ENCODE measurements around the gene FAM83B. TPM values are rescaled to one million over a fixed set of nuclear protein-coding genes. Genes with fewer than 3 reads are reported as not detected.
"Not testable (repeated sequence)": the region's sequence is repeated elsewhere in the genome, so short reads cannot be mapped to it uniquely, and the experiment has no call there.

The FAM83B gene
- polyA plus RNA-seq, 2 donors: 2.7 to 9.9 TPM

- Histone ChIP-seq H3K36me3 (ENCODE audit: control insufficient read depth in 2 of 2, insufficient read depth in 2 of 2, low read length in 1 of 2) (no peaks in the 10 kb centered on the region), H3K27me3 (ENCODE audit: control insufficient read depth in 1 of 2, insufficient read depth in 2 of 2, low read length in 2 of 2) (no peaks in the 10 kb centered on the region), H3K4me3 (ENCODE audit: low read depth in 1 of 2, low read length in 2 of 2) (no peak overlapping the region), H3K27ac (ENCODE audit: low read depth in 2 of 2, low read length in 1 of 2) (no peak overlapping the region), H3K9me3 (ENCODE audit: control insufficient read depth in 2 of 2, insufficient read depth in 1 of 2, low read depth in 1 of 2, low read length in 1 of 2) (no peaks in the 10 kb centered on the region), H3K4me1 (ENCODE audit: control insufficient read depth in 2 of 2, insufficient read depth in 2 of 2, low read length in 1 of 2) (no peaks in the 10 kb centered on the region)
- 84 to 85% methylated on average over 8 of the region's 8 CpGs for WGBS, 2 donors
Observed at GRCh38 chr6:54876365-54876764, 29.8 kb downstream of the FAM83B start.

DNA sequence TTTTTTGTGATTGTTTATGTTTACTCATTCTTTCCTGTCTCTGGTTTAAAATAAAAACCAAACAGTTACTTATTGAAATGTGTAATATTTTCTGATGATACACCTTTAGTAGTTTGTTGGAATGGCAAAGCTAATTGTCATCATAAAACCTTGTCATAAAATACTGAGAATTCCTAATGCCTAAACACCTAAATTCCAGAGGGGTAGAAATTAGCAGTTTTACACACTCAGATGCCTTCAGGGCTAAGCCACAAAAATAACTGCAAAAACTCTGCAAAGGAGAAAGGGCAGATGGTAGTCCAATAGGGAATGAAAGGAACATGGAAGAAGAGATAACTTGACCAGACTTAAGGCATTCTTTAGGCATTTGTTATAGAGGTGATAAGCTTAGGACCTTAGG, 30.3 kb downstream of the FAM83B start:
- Histone ChIP-seq H3K9me3 (ENCODE audit: control insufficient read depth in 2 of 2, insufficient read depth in 1 of 2, low read depth in 1 of 2, low read length in 1 of 2) (no peaks in the 10 kb centered on the region), H3K27ac (ENCODE audit: low read depth in 2 of 2, low read length in 1 of 2) (no peak overlapping the region), H3K4me3 (ENCODE audit: low read depth in 1 of 2, low read length in 2 of 2) (no peak overlapping the region), H3K27me3 (ENCODE audit: control insufficient read depth in 1 of 2, insufficient read depth in 2 of 2, low read length in 2 of 2) (no peaks in the 10 kb centered on the region), H3K4me1 (ENCODE audit: control insufficient read depth in 2 of 2, insufficient read depth in 2 of 2, low read length in 1 of 2) (no peaks in the 10 kb centered on the region), H3K36me3 (ENCODE audit: control insufficient read depth in 2 of 2, insufficient read depth in 2 of 2, low read length in 1 of 2) (no peaks in the 10 kb centered on the region)

GRCh38 chr6:54877713-54878317, 31.2 kb downstream of the FAM83B start:
- Histone ChIP-seq H3K36me3 (ENCODE audit: control insufficient read depth in 2 of 2, insufficient read depth in 2 of 2, low read length in 1 of 2) (no peaks in the 10 kb centered on the region), H3K4me1 (ENCODE audit: control insufficient read depth in 2 of 2, insufficient read depth in 2 of 2, low read length in 1 of 2) (no peaks in the 10 kb centered on the region), H3K27ac (ENCODE audit: low read depth in 2 of 2, low read length in 1 of 2) (no peak overlapping the region), H3K4me3 (ENCODE audit: low read depth in 1 of 2, low read length in 2 of 2) (no peak overlapping the region), H3K9me3 (ENCODE audit: control insufficient read depth in 2 of 2, insufficient read depth in 1 of 2, low read depth in 1 of 2, low read length in 1 of 2) (no peaks in the 10 kb centered on the region), H3K27me3 (ENCODE audit: control insufficient read depth in 1 of 2, insufficient read depth in 2 of 2, low read length in 2 of 2) (no peaks in the 10 kb centered on the region)
- 87 to 89% methylated on average over 5 of the region's 5 CpGs for WGBS, 2 donors

DNA sequence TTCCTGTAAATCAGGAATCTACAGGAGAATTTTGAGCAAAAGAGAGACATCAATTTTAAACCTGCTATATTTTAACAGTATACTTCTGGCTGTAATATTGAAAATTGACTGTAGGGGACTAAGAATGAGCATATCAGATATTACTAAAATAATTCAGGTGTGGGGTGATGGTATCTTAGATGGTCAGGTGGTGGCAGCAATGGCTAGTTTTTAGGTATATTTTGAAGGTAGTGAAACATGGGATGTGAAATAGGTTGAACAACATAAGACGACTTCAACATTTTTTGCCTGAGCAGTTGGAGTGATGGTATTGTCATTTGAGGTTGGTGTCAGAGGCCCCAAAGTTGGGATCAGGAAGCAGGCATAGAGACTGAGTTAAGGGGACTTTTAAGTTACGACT, 32.1 kb downstream of the FAM83B start:
- Histone ChIP-seq H3K4me1 (ENCODE audit: control insufficient read depth in 2 of 2, insufficient read depth in 2 of 2, low read length in 1 of 2) (no peaks in the 10 kb centered on the region), H3K27ac (ENCODE audit: low read depth in 2 of 2, low read length in 1 of 2) (no peak overlapping the region), H3K36me3 (ENCODE audit: control insufficient read depth in 2 of 2, insufficient read depth in 2 of 2, low read length in 1 of 2) (no peaks in the 10 kb centered on the region), H3K27me3 (ENCODE audit: control insufficient read depth in 1 of 2, insufficient read depth in 2 of 2, low read length in 2 of 2) (no peaks in the 10 kb centered on the region), H3K9me3 (ENCODE audit: control insufficient read depth in 2 of 2, insufficient read depth in 1 of 2, low read depth in 1 of 2, low read length in 1 of 2) (no peaks in the 10 kb centered on the region), H3K4me3 (ENCODE audit: low read depth in 1 of 2, low read length in 2 of 2) (no peak overlapping the region)
- 78 to 88% methylated on average over 2 of the region's 2 CpGs for WGBS, 2 donors

- WGBS, 2 donors: 59 to 62% methylated on average over 8 of the region's 8 CpGs
- no peaks in the 10 kb centered on the region for H3K36me3 ChIP-seq (ENCODE audit: control insufficient read depth in 2 of 2, insufficient read depth in 2 of 2, low read length in 1 of 2)
Observed at GRCh38 chr6:54879188-54879985, 32.8 kb downstream of the FAM83B start.

GRCh38 chr6:54881067-54881730, 34.6 kb downstream of the FAM83B start:
- Histone ChIP-seq H3K4me3 (ENCODE audit: low read depth in 1 of 2, low read length in 2 of 2) (no peak overlapping the region), H3K36me3 (ENCODE audit: control insufficient read depth in 2 of 2, insufficient read depth in 2 of 2, low read length in 1 of 2) (no peaks in the 10 kb centered on the region), H3K27me3 (ENCODE audit: control insufficient read depth in 1 of 2, insufficient read depth in 2 of 2, low read length in 2 of 2) (no peaks in the 10 kb centered on the region), H3K27ac (ENCODE audit: low read depth in 2 of 2, low read length in 1 of 2) (no peak overlapping the region), H3K4me1 (ENCODE audit: control insufficient read depth in 2 of 2, insufficient read depth in 2 of 2, low read length in 1 of 2) (no peaks in the 10 kb centered on the region), H3K9me3 (ENCODE audit: control insufficient read depth in 2 of 2, insufficient read depth in 1 of 2, low read depth in 1 of 2, low read length in 1 of 2) (no peaks in the 10 kb centered on the region)
- 39 to 45% methylated on average over 1 of the region's 1 CpG for WGBS, 2 donors

More at GRCh38 chr6:54879188-54879985, 32.8 kb downstream of the FAM83B start:
- Histone ChIP-seq H3K4me3 (ENCODE audit: low read depth in 1 of 2, low read length in 2 of 2) (no peak overlapping the region), H3K27me3 (ENCODE audit: control insufficient read depth in 1 of 2, insufficient read depth in 2 of 2, low read length in 2 of 2) (no peaks in the 10 kb centered on the region), H3K27ac (ENCODE audit: low read depth in 2 of 2, low read length in 1 of 2) (no peak overlapping the region), H3K4me1 (ENCODE audit: control insufficient read depth in 2 of 2, insufficient read depth in 2 of 2, low read length in 1 of 2) (no peaks in the 10 kb centered on the region), H3K9me3 (ENCODE audit: control insufficient read depth in 2 of 2, insufficient read depth in 1 of 2, low read depth in 1 of 2, low read length in 1 of 2) (no peaks in the 10 kb centered on the region)

- H3K4me3 ChIP-seq (ENCODE audit: low read depth in 1 of 2, low read length in 2 of 2); H3K27ac ChIP-seq (ENCODE audit: low read depth in 2 of 2, low read length in 1 of 2); H3K4me1 ChIP-seq (ENCODE audit: control insufficient read depth in 2 of 2, insufficient read depth in 2 of 2, low read length in 1 of 2); H3K36me3 ChIP-seq (ENCODE audit: control insufficient read depth in 2 of 2, insufficient read depth in 2 of 2, low read length in 1 of 2); H3K9me3 ChIP-seq (ENCODE audit: control insufficient read depth in 2 of 2, insufficient read depth in 1 of 2, low read depth in 1 of 2, low read length in 1 of 2); H3K27me3 ChIP-seq (ENCODE audit: control insufficient read depth in 1 of 2, insufficient read depth in 2 of 2, low read length in 2 of 2): not testable (repeated sequence)
- WGBS, 2 donors: 99 to 100% methylated on average over 3 of the region's 3 CpGs
Observed at GRCh38 chr6:54881891-54882290, 35.3 kb downstream of the FAM83B start.

GRCh38 chr6:54886932-54887584, 40.5 kb downstream of the FAM83B start:
- Histone ChIP-seq H3K27me3 (ENCODE audit: control insufficient read depth in 1 of 2, insufficient read depth in 2 of 2, low read length in 2 of 2) (no peaks in the 10 kb centered on the region), H3K4me1 (ENCODE audit: control insufficient read depth in 2 of 2, insufficient read depth in 2 of 2, low read length in 1 of 2) (no peaks in the 10 kb centered on the region), H3K4me3 (ENCODE audit: low read depth in 1 of 2, low read length in 2 of 2) (no peak overlapping the region), H3K27ac (ENCODE audit: low read depth in 2 of 2, low read length in 1 of 2) (no peak overlapping the region), H3K36me3 (ENCODE audit: control insufficient read depth in 2 of 2, insufficient read depth in 2 of 2, low read length in 1 of 2) (no peaks in the 10 kb centered on the region), H3K9me3 (ENCODE audit: control insufficient read depth in 2 of 2, insufficient read depth in 1 of 2, low read depth in 1 of 2, low read length in 1 of 2) (no peaks in the 10 kb centered on the region)
- 71 to 87% methylated on average over 4 of the region's 4 CpGs for WGBS, 2 donors

DNA sequence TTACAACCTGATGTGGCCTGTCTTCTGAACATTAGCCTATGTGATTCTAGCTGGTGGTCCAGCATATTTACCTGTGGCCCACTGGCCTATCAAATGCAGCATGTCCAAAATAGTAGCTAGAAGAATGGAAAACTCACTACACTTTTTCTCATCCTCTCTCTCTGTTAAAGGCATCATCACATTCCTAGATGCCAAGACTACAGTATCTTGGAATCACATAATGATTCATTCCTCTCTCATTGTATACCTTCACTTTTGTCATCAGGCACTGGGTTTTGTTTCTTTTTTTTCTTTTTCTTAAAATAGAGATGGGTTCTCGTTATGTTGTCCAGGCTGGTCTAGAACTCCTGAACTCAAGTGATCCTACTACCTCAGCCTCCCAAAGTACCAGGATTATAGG, 45.0 kb downstream of the FAM83B start:
- H3K4me1 ChIP-seq (ENCODE audit: control insufficient read depth in 2 of 2, insufficient read depth in 2 of 2, low read length in 1 of 2): no peaks in the 10 kb centered on the region
- peaks cover 0 to 3% of the 10 kb centered on the region in 2 donors for H3K36me3 ChIP-seq (ENCODE audit: control insufficient read depth in 2 of 2, insufficient read depth in 2 of 2, low read length in 1 of 2)
- 68 to 76% methylated on average over 1 of the region's 1 CpG for WGBS, 2 donors
- no peak overlapping the region for H3K27ac ChIP-seq (ENCODE audit: low read depth in 2 of 2, low read length in 1 of 2)
- H3K9me3 ChIP-seq (ENCODE audit: control insufficient read depth in 2 of 2, insufficient read depth in 1 of 2, low read depth in 1 of 2, low read length in 1 of 2): no peaks in the 10 kb centered on the region
- H3K4me3 ChIP-seq (ENCODE audit: low read depth in 1 of 2, low read length in 2 of 2): no peak overlapping the region
- no peaks in the 10 kb centered on the region for H3K27me3 ChIP-seq (ENCODE audit: control insufficient read depth in 1 of 2, insufficient read depth in 2 of 2, low read length in 2 of 2)
